GM10248 (cell line): ENCODE measurements around the gene KAZALD1.

Experiments
- CTCF ChIA-PET: fragments of 300-600 bp; sonication (Branson Sonifier 250); formaldehyde crosslinking; extraction: SDS; loops from one replicate; lab custom pipeline; 2021; ENCODE audit warnings: antibody characterized with exemption; lab: Yijun Ruan, JAX
- POLR2A ChIA-PET: fragments of 350-650 bp; sonication (Branson Sonifier 250); formaldehyde crosslinking; extraction: SDS; loops from one replicate; lab custom pipeline; 2020; ENCODE audit warnings: antibody characterized with exemption; lab: Yijun Ruan, JAX
- DNase-seq: peaks from one replicate; pipeline ENCODE4 v3.0.0; 2012; ENCODE audit errors: extremely low spot score
- CTCF ChIP-seq: IDR thresholded peaks from 2 replicates; pipeline ENCODE4 v1.5.1; 2012; ENCODE audit warnings: mild to moderate bottlenecking, low read depth; ENCODE audit errors: extremely low read depth, missing control alignments, control extremely low read depth

The KAZALD1 gene

DNA sequence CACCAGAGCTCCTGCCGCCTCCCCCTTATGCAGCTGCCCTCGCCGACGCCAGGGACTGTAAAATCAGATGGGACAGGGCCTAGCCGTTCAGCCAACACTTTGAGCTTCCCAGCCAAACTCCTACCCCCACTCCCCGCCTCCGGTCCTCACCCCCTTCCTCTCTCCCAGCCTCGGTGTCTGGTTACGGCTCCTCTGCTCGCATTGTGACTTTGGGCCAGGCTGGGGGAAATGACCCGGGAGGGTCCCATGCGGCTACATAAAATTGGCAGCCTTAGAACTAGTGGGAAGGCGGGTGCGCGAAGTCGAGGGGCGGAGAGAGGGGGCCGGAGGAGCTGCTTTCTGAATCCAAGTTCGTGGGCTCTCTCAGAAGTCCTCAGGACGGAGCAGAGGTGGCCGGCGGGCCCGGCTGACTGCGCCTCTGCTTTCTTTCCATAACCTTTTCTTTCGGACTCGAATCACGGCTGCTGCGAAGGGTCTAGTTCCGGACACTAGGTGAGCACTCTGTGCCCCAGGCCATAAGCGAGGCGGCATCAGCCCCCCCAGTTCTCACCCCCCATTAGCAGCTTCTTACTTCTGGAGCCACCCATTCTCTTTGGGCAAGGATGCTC lies at the start of gene KAZALD1:
TSS of gene KAZALD1 (plus strand) at position 366 of the 608 bp plus-strand sequence. CDS start 604 bp downstream, outside the sequence.
- ChIA-PET CTCF (interaction anchor here (1.1 to 23.4 kb wide), 7 partner anchors 21 to 153 kb away, joined by 3 to 855 read pairs (median 6); partner anchors contain the start of genes PDZD7 and SFXN3), POLR2A (interaction anchor here (0.6 kb wide), 1 partner anchor 81 kb away, joined by 3 read pairs; no protein-coding TSS in a partner anchor)
- no peak for TF ChIP-seq CTCF
- no peak for DNase-seq

- peak; percentile 79 for DNase-seq
- POLR2A ChIA-PET, result no interaction called here
- peak; percentile 93 for TF ChIP-seq CTCF
- CTCF ChIA-PET, result interaction anchor here (0.8 to 7.0 kb wide), 6 partner anchors 10 to 47 kb away, joined by 3 to 70 read pairs (median 7); partner anchors contain the start of genes LZTS2, MRPL43, SEMA4G and TWNK
Measured at GRCh38 chr10:101012525-101013364, 49.0 kb upstream of the KAZALD1 start.

GRCh38 chr10:101013365-101013825 lies 48.4 kb upstream of the KAZALD1 start:
- CTCF ChIA-PET, result interaction anchor here (1.0 to 7.0 kb wide), 11 partner anchors 7 to 197 kb away, joined by 3 to 111 read pairs (median 13); partner anchors contain the start of genes LZTS2, PDZD7, SEMA4G and SFXN3
- DNase-seq, result no peak
- no peak for TF ChIP-seq CTCF
- POLR2A ChIA-PET, result no interaction called here

DNA sequence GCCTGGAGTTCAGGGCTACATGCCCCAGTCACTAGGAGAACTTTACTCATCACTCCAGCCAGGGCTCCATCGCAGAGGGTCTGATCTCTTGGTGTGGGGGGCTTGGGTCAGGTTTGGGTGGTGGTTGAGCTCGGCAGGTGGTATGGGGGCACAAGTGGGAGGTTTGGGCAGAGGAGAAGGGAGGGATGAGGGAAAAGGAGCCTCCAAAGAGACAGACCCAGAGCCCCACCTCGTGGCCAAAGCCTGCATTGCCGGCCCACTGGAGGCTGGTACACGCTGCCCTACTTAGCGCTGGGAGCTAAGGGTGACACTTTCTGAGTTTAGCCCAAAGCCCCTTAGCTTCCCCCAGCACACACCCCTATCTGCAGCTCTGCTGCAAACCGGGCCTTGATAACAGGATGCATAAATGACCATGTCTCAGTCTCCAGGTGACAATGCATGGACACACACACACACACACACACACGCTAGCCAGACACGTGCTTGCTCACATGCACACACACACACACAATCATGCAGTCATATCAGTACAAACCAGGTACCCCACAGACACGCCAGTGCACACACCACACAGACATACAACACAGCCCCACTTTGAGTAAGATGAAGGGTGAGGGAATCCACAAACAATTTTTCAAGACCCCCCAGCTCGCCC lies 47.4 kb upstream of the KAZALD1 start:
- peak; percentile 84 for DNase-seq
- POLR2A ChIA-PET, result no interaction called here
- TF ChIP-seq CTCF, result peak; percentile 92
- CTCF ChIA-PET, result interaction anchor here (0.7 to 7.0 kb wide), 35 partner anchors 8 to 482 kb away, joined by 3 to 111 read pairs (median 5); partner anchors contain the start of genes LZTS2, MRPL43, PDZD7 and SEMA4G

DNA sequence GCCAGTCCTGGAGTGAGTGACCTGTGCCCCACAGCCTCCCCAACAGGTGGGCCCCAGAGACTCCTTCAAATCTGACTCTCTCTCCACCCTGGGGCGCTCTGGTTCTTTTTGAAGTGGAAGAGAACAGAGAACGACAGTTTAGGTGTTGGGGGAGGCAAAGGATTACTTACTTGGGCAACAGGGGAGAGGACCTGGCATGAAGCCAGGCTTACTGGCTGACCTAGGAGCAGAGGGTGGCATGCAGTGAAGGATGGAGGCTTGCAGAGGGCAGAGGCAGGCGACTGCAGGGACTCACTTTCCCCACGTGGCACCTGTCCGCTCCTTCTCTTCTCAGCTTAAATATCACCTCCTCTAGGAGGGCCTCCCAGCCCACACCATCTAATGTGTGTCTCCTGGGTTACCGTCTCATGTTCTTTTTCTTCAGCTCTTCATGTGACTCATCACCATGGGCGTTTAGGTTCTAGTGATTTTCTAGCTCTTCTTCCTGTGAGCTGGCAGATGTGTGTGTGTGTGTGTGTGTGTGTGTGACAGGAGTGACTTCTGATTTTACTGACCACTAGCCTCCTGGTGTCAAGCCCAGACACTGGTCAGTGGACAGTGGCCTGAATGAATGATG lies 46.7 kb upstream of the KAZALD1 start:
- ChIA-PET CTCF (interaction anchor here (0.7 to 7.0 kb wide), 36 partner anchors 9 to 482 kb away, joined by 3 to 111 read pairs (median 5); partner anchors contain the start of genes LZTS2, MRPL43, PDZD7 and SEMA4G), POLR2A (no interaction called here)
- TF ChIP-seq CTCF, result no peak
- no peak for DNase-seq
